GM23338 (cell line): Measurements from ENCODE around the gene HSPA12A. TPM values are rescaled to one million over a fixed set of nuclear protein-coding genes. Genes with fewer than 3 reads are reported as not detected.
A peak's percentile ranks its signal among the peaks of the same experiment; 100 is the strongest.

Source experiments
- ATAC-seq: fragments of 200-7000 bp; cut with Tn5 transposase; 3 replicates; pipeline ENCODE4 v1.9.1; 2020
- DNase-seq: peaks from one replicate; pipeline ENCODE4 v3.0.0-alpha.2; 2015; ENCODE audit warnings: low spot score
- H2AFZ ChIP-seq: fragments of 200-600 bp; sonication (generic); 2 replicates; pipeline ENCODE4 v1.8.0; 2016; ENCODE audit warnings: antibody characterized with exemption, mild to moderate bottlenecking, moderate library complexity
- H3F3A ChIP-seq: fragments of 200-600 bp; sonication (generic); replicated peaks from 2 replicates; pipeline ENCODE4 v1.8.0; 2017; ENCODE audit warnings: antibody characterized with exemption, mixed run types, low read depth
- H3K27ac ChIP-seq: fragments of 200-600 bp; sonication (generic); 2 replicates; pipeline ENCODE4 v1.6.1; 2016; ENCODE audit warnings: low read depth
- H3K27me3 ChIP-seq: fragments of 200-600 bp; sonication (generic); 2 replicates; pipeline ENCODE4 v1.8.0; 2016; ENCODE audit warnings: mild to moderate bottlenecking, mixed run types, moderate library complexity; ENCODE audit not compliant: insufficient read depth
- H3K36me3 ChIP-seq: fragments of 200-600 bp; sonication (generic); 2 replicates; pipeline ENCODE4 v1.8.0; 2016; ENCODE audit warnings: mild to moderate bottlenecking; ENCODE audit not compliant: insufficient read depth
- H3K4me1 ChIP-seq: fragments of 200-600 bp; sonication (generic); 2 replicates; pipeline ENCODE4 v1.8.0; 2016; ENCODE audit warnings: mild to moderate bottlenecking, moderate library complexity; ENCODE audit not compliant: insufficient read depth
- H3K4me2 ChIP-seq: fragments of 200-600 bp; sonication (generic); 2 replicates; pipeline ENCODE4 v1.7.1; 2017; ENCODE audit warnings: mixed run types
- H3K4me3 ChIP-seq: fragments of 200-600 bp; sonication (generic); 2 replicates; pipeline ENCODE4 v1.6.1; 2016; ENCODE audit warnings: mixed run types
- H3K79me2 ChIP-seq: fragments of 200-600 bp; sonication (generic); replicated peaks from 2 replicates; pipeline ENCODE4 v1.8.0; 2017; ENCODE audit warnings: mild to moderate bottlenecking; ENCODE audit not compliant: insufficient read depth
- H3K9me2 ChIP-seq: fragments of 200-600 bp; sonication (generic); 2 replicates; pipeline ENCODE4 v1.8.0; 2017; ENCODE audit not compliant: insufficient read depth
- H4K20me1 ChIP-seq: fragments of 200-600 bp; sonication (generic); replicated peaks from 2 replicates; pipeline ENCODE4 v1.8.0; 2017; ENCODE audit warnings: mild to moderate bottlenecking; ENCODE audit not compliant: insufficient read depth
- H3K27ac Mint-ChIP-seq: 2 replicates; pipeline ENCODE4 v1.8.0; 2020; ENCODE audit warnings: inconsistent platforms, mild to moderate bottlenecking, moderate library complexity, mixed read lengths
- H3K27me3 Mint-ChIP-seq: 3 replicates; pipeline ENCODE4 v1.8.0; 2022; ENCODE audit warnings: low read depth, mild to moderate bottlenecking, moderate library complexity, mixed read lengths, inconsistent platforms; ENCODE audit not compliant: insufficient read depth, poor library complexity
- H3K36me3 Mint-ChIP-seq: 3 replicates; pipeline ENCODE4 v1.8.0; 2021; ENCODE audit warnings: low read depth, mild to moderate bottlenecking, inconsistent platforms, moderate library complexity, mixed read lengths
- H3K4me1 Mint-ChIP-seq: 3 replicates; pipeline ENCODE4 v1.8.0; 2020; ENCODE audit warnings: mild to moderate bottlenecking, inconsistent platforms, mixed read lengths
- H3K4me3 Mint-ChIP-seq: 3 replicates; pipeline ENCODE4 v1.8.0; 2021; ENCODE audit warnings: moderate library complexity, mild to moderate bottlenecking, inconsistent platforms, mixed read lengths
- H3K9me3 Mint-ChIP-seq: 3 replicates; pipeline ENCODE4 v1.8.0; 2020; ENCODE audit warnings: moderate library complexity, mild to moderate bottlenecking, inconsistent platforms, mixed read lengths
- CTCF ChIP-seq, 2 experiments: fragments of 200-600 bp in 1 of 2; sonication (generic) in 1 of 2; conservative IDR thresholded peaks; 2 replicates each; pipeline versions ENCODE4 v1.5.1 to v1.6.1; 2016 to 2017; ENCODE audit warnings: antibody characterized with exemption in 2 of 2, low read depth in 2 of 2, mild to moderate bottlenecking in 2 of 2, moderate library complexity in 1 of 2
- ETS1 ChIP-seq: IDR thresholded peaks from 2 replicates; pipeline ENCODE4 v1.6.1; 2016; ENCODE audit warnings: antibody characterized with exemption
- EZH2 ChIP-seq: fragments of 200-600 bp; sonication (generic); IDR thresholded peaks from one replicate; pipeline ENCODE4 v1.8.0; 2017; ENCODE audit warnings: antibody characterized with exemption, mild to moderate bottlenecking, low read depth; ENCODE audit not compliant: unreplicated experiment
- EZH2phosphoT487 ChIP-seq: fragments of 200-600 bp; sonication (generic); IDR thresholded peaks from one replicate; pipeline ENCODE4 v1.8.1; 2018; ENCODE audit warnings: antibody characterized with exemption; ENCODE audit not compliant: unreplicated experiment
- NANOG ChIP-seq: IDR thresholded peaks from 2 replicates; pipeline ENCODE4 v1.6.1; 2016; ENCODE audit warnings: antibody characterized with exemption, borderline replicate concordance
- POLR2AphosphoS5 ChIP-seq: IDR thresholded peaks from 2 replicates; pipeline ENCODE4 v1.6.1; 2016; ENCODE audit warnings: antibody characterized with exemption, low read depth
- REST ChIP-seq: IDR thresholded peaks from one replicate; pipeline ENCODE4 v1.6.1; 2018; ENCODE audit warnings: antibody characterized with exemption; ENCODE audit not compliant: unreplicated experiment
- STAT1 ChIP-seq: IDR thresholded peaks from one replicate; pipeline ENCODE4 v1.6.1; 2016; ENCODE audit warnings: antibody characterized with exemption; ENCODE audit not compliant: unreplicated experiment
- ZNF114 ChIP-seq: fragments of 250-450 bp; sonication (Bioruptor Pico); IDR thresholded peaks from 2 replicates; pipeline ENCODE4 v1.5.0; 2020; ENCODE audit warnings: mild to moderate bottlenecking, moderate library complexity
- ZNF331 ChIP-seq: fragments of 250-450 bp; sonication (Bioruptor Pico); IDR thresholded peaks from 2 replicates; pipeline ENCODE4 v1.5.0; 2020; ENCODE audit warnings: low read depth, mild to moderate bottlenecking, moderate library complexity
- polyA plus RNA-seq: library from polyadenylated mRNA; unstranded; fragments of >200 nt; fragmentation: Nextera tagmentation; extraction: Ambion mirVana; gene quantifications from 2 replicates; pipeline ENCODE4 v1.2.1, GENCODE V29; 2016
- total RNA-seq: library from RNA; depleted of rRNA; stranded (reverse); fragments of >200 nt; shearing (Covaris generic); gene quantifications from 2 replicates; pipeline ENCODE4 v1.2.3, GENCODE V29; 2014

HSPA12A gene
- total and polyA plus RNA-seq, 2 experiments from 2014 or later = 4.4 to 6.3 TPM

GRCh38 chr10:116670706-116671105 is 71.7 kb downstream of the HSPA12A start:
- H3K27me3 Mint-ChIP-seq = peaks cover 3% of the 10 kb centered on the region
- no peak for TF ChIP-seq ZNF114
- no peak for TF ChIP-seq CTCF (conservative IDR thresholded peaks at IDR 0.05; ENCODE audit: low read depth in 2 of 2)
- no peak for TF ChIP-seq REST
- no peak for TF ChIP-seq STAT1
- TF ChIP-seq NANOG = no peak
- no peak for TF ChIP-seq EZH2
- no peak for TF ChIP-seq EZH2phosphoT487
- no peak for TF ChIP-seq POLR2AphosphoS5
- peak overlapping the region; percentile 90; the same call in 1 of the 2 replicates for H3K4me3 ChIP-seq
- H3K4me2 ChIP-seq = peak overlapping the region; percentile 90
- no peaks in the 10 kb centered on the region for H3K9me3 Mint-ChIP-seq
- H3K4me1 Mint-ChIP-seq = peaks cover 26% of the 10 kb centered on the region
- H4K20me1 ChIP-seq = no peaks in the 10 kb centered on the region; the same call in 1 of the 2 replicates
- H3K79me2 ChIP-seq = peaks cover 6% of the 10 kb centered on the region
- H3K4me3 Mint-ChIP-seq = peak overlapping the region; percentile 74
- peak; percentile 2; the same call in 1 of the 3 replicates for ATAC-seq
- H3K27ac Mint-ChIP-seq = peak overlapping the region; percentile 83
- no peaks in the 10 kb centered on the region for H3K27me3 ChIP-seq
- H3K4me1 ChIP-seq = peaks cover 24% of the 10 kb centered on the region
- no peaks in the 10 kb centered on the region for H3K9me2 ChIP-seq
- H2AFZ ChIP-seq = peak overlapping the region; percentile 90
- H3F3A ChIP-seq = no peaks in the 10 kb centered on the region
- H3K27ac ChIP-seq = no peak overlapping the region
- DNase-seq = no peak
- peaks cover 21% of the 10 kb centered on the region for H3K36me3 Mint-ChIP-seq
- H3K36me3 ChIP-seq = no peaks in the 10 kb centered on the region

GRCh38 chr10:116669832-116670644 is 72.3 kb downstream of the HSPA12A start:
- Histone ChIP-seq H3K4me3 (peak overlapping the region; percentile 90), H3K27me3 (no peaks in the 10 kb centered on the region), H4K20me1 (no peaks in the 10 kb centered on the region; the same call in 1 of the 2 replicates), H3K4me1 (peaks cover 21% of the 10 kb centered on the region), H3K36me3 (0 out of 2 replicates have a peak, but pooled peaks cover 1% of the 10 kb centered on the region), H3K79me2 (peaks cover 6% of the 10 kb centered on the region), H3F3A (no peaks in the 10 kb centered on the region), H3K4me2 (peak overlapping the region; percentile 90), H3K9me2 (no peaks in the 10 kb centered on the region), H3K27ac (no peak overlapping the region), H2AFZ (peak overlapping the region; percentile 96)
- H3K27me3 Mint-ChIP-seq = peaks cover 2% of the 10 kb centered on the region
- peaks cover 21% of the 10 kb centered on the region for H3K36me3 Mint-ChIP-seq
- peaks cover 26% of the 10 kb centered on the region for H3K4me1 Mint-ChIP-seq
- peak overlapping the region; percentile 83 for H3K27ac Mint-ChIP-seq
- DNase-seq (peak; percentile 92), ATAC-seq (peak; percentile 93)
- no peaks in the 10 kb centered on the region for H3K9me3 Mint-ChIP-seq
- peak overlapping the region; percentile 74 for H3K4me3 Mint-ChIP-seq
- no peak for TF ChIP-seq ZNF114
- no peak for TF ChIP-seq STAT1
- TF ChIP-seq ETS1 = no peak
- TF ChIP-seq POLR2AphosphoS5 = peak; percentile 64; the same call in 1 of the 2 replicates
- TF ChIP-seq REST = no peak
- no peak for TF ChIP-seq EZH2phosphoT487
- TF ChIP-seq ZNF331 (CRISPR knock-in tag) = no peak
